Measurements from ENCODE around the gene MMP24OS.

DNA sequence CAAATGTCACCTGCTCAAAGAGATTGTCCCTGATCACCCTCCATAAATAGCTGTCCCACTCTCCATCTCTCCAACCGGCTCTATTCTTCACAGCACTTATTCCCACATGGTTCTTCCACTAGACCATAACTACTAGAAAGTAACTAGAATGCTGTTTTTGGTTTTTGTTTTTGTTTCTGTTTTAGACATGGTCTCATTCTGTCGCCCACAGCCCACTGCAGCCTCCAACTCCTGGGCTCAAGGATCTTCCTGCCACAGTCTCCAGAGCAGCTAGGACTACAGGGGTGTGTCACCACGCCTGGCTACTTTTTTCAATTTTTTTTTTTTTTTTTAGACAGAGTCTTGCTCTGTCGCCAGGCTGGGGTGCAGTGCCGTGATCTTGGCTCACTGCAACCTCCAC is 39.2 kb downstream of the MMP24OS start:
- TF ChIP-seq, protein P1, sequence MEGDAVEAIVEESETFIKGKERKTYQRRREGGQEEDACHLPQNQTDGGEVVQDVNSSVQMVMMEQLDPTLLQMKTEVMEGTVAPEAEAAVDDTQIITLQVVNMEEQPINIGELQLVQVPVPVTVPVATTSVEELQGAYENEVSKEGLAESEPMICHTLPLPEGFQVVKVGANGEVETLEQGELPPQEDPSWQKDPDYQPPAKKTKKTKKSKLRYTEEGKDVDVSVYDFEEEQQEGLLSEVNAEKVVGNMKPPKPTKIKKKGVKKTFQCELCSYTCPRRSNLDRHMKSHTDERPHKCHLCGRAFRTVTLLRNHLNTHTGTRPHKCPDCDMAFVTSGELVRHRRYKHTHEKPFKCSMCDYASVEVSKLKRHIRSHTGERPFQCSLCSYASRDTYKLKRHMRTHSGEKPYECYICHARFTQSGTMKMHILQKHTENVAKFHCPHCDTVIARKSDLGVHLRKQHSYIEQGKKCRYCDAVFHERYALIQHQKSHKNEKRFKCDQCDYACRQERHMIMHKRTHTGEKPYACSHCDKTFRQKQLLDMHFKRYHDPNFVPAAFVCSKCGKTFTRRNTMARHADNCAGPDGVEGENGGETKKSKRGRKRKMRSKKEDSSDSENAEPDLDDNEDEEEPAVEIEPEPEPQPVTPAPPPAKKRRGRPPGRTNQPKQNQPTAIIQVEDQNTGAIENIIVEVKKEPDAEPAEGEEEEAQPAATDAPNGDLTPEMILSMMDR (IDR thresholded peaks at IDR 0.05) = no peak
- TF ChIP-seq EZH2 (IDR thresholded peaks at IDR 0.05; ENCODE audit: borderline replicate concordance, insufficient read depth, low read depth, low read length, poor library complexity, severe bottlenecking) = no peak

All from B cell (primary cell).